ENCODE data around the gene FCHSD2.
A peak's percentile ranks its signal among the peaks of the same experiment; 100 is the strongest.
"Not testable (repeated sequence)": the region's sequence is repeated elsewhere in the genome, so short reads cannot be mapped to it uniquely, and the experiment has no call there.

Gene FCHSD2

DNA sequence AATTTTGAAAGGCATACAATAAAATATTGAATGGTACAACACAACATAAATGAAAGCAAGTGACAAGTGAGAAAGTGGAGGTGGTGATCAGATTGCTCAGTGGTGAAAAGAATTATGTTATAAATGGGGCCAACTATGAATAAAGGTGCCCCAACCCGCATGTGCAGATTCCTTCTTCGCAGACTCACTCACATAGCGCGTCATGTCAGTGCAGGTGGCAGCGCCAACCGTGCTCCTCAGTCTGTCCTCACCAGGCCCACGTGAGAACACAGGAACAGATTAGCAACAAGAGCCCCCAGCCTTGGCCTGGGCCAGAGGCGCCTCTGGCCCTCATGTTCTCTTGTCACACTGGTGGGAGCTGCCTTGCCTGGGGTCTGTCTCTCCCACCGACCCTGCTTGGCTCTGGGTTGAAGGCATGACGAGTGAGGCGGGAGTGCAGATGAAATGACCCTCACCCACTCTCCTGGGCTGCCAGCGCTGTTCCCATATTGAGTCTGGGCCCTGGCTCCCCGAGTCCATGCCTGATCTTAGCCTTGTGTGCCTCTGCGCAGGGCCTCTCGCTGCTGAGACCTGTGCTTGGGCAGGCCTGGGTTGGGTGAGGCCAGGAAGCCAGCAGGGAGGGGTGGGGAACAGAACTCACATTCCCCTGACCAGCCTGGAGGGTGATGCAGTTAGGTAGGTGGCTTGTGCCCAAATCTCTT, 321.5 kb downstream of the FCHSD2 start:
- DNase-seq (ENCODE audit: low spot score), result no peak

DNA sequence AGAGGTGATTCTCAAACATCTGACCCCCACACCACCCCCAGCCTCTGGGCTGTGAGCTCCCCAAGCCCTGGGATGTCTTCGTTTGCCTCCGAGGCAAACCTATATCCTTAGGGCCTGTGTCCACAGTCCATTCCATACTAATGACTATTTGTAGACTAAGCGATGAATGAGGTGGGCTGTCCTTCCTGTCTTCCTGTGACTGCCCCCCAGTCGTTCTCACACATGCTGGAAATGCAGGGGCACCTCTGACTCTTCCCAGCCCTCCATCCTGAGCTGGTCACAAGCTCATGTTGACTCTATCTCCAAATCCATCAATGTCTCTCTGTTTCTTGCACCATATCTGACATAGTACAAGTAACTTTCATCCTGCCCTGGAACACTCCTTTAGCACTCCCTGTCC, 323.1 kb downstream of the FCHSD2 start:
- DNase-seq (ENCODE audit: low spot score), result no peak

DNA sequence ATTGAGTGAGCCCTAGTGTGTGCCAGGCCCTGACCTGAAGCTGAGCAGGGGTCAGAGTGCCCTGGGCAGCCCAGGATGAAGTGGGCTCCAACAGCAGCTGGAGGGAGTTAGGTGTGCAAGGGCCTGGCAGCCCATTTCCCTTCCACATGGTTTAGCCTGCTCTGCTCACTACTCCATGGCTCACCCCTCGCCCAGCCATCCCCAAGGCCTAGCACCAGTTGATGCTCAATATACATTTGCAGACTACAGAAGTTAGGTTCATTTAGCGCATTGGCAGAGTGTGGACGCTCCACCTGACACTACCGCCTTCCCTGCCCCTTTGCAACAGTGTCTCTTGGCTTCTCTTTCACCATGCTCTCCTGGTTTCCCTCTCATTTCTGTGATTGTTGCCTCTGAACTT, 324.2 kb downstream of the FCHSD2 start:
- no peak for DNase-seq (ENCODE audit: low spot score)

DNA sequence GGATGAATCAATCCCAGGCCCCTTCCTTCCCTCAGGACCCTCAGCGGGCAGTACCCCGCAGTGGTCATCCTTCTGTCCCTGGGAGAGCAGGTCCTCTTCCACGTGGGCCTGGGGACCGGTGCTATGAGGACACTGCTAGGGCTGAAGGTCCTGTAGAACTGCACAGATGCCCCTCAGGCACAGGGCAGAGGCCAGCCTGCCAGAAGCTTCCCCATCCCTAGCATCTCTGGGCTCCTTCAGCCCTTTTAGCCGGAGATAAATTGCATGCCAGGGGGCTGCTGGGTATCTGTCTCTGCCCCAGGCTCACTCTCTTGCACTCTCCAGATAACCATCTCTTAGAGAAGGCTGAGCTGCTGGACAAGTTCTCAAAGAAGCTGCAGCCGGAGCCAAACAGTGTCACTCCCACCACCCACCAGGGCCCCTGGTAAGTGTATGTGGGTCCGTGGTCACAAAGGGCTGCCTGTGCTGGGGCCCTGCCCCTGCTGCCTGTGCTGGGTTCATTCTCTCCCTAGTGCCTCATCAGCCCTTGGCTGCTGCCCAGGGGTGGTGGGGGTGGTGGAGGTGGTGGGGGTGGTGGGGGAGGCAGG, 325.6 kb downstream of the FCHSD2 start:
- DNase-seq (ENCODE audit: low spot score), result no peak

DNA sequence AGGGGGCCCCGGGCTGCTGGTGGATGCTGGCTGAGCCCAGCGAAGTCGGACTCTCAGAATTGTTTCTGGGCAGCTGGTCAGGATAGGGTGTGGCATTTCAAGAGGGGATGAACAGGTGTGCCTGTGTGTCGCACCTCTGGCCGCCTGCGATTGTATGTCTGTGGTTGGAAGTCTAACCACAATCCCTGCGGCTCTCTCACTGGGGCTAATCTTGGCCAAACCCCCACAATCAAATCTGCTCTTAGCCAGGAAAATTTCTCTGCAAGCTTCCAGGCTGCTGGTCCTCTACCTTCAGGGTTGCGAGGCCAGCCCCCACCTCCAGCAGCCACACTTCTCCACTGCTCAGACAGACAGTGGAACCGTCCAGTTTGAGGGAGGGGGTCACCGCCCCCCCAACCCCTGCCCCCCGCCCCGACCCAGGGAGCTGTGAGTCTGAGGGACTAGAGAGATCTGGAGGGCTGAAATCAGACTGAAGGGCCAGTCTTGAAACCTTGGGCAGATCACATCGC, 327.0 kb downstream of the FCHSD2 start:
- no peak for DNase-seq (ENCODE audit: low spot score)

DNA sequence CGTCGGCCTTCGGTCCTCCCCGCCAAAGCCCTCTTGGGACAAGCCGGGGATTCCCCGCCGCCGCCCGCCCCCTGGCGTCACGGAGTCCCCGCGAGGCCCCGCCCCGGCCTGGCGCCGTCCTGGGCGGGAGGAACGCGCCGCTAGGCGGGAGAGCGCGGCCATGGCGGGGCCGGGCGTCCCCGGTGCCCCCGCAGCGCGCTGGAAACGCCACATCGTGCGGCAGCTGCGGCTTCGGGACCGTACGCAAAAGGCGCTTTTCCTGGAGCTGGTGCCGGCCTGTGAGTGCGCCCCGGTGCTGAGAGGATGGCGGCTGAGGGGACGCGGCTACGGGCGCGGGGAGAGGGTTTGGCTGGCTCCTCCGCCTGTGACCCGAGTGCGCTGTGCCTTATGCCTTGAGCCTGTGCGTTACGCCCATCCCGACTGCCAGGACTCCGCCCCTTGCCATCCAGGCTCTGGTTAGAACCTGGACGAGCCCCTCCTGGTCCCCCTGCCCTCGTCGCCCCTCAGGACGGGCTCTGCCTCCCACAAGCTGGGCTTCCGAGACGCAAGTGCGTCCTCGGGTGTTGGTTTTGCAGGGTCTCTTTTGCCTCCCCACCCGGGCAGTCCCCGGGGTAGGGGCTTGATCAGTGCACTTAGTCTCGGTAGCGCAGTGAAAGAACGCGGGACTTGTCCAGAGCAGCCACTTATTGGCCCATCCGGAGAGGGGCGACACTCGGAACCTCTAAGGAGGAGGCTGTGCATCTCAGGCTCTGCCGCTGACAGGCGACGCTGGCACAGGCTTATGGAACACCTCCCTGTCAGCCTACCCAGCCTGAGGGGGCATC, 327.6 kb downstream of the FCHSD2 start, which contains the start of gene ATG16L2:
ATG16L2 (plus strand) TSS at position 126 of the 824 bp plus-strand sequence; CDS start at position 161, 35 bp downstream.
- peak; percentile 87 for DNase-seq (ENCODE audit: low spot score)

DNA sequence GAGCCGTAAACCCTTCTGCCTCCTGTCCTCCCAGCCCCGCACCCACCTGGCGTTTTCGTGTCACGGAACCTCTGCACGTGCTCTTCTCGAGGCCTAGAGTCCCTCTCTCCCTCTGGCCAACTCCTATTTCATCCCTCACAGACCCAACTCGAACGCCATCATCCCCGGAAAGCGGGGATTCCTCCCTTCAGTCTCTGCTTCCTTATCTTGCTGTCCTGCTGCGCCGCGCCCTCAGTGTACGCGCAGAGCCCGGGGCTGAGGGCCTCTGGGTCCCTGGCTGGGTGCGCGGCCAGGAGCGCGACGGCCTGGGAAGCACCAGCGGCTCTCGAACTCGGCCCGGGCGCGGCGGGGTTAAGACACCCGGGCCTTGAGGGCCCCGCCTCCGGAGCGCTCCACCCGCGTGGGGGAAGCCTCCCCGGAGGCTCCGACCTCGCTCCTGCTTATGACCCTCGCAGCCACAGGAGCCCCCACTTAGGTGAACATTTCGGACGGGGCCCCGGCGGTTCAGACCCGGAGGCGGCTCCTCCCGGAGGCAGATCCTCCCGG, 328.3 kb downstream of the FCHSD2 start:
- no peak for DNase-seq (ENCODE audit: low spot score)

DNA sequence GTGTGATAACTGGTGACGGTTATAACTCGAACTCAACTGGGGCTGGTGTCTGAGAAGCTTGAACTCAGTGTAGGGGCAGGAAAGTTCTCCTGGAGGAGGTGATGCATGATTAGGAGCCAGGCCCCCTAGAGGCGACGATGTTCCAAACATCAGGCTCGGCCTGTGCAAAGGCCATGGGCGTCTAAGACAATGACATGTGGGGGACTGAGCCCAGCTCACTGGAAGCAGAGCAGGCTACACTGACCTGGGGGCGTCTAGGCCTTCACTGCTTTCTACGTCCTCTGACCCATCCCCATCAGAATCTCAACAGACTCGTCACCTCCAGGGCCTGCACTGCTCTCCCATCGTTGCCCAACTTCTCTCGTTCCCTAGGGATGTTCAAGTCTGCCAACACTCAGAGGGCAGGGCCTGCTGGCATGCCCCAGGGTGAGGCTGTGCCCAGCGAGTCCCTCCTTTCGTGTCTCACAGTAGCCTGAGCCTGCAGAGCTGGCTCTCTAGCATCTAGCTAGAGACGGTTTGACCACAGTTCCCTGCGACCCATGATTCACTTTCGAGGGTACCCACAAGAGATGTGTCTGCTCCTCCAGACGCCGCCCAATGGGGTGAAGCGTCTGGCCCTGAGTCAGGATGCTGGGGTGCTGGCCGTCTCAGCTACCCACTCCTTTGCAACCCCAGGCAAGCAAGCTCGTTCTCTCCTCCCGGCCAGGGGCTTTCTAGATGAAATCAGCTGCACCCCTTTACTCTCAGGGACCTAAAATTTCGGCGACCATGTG, 329.0 kb downstream of the FCHSD2 start:
- DNase-seq (ENCODE audit: low spot score), result peak; percentile 85

DNA sequence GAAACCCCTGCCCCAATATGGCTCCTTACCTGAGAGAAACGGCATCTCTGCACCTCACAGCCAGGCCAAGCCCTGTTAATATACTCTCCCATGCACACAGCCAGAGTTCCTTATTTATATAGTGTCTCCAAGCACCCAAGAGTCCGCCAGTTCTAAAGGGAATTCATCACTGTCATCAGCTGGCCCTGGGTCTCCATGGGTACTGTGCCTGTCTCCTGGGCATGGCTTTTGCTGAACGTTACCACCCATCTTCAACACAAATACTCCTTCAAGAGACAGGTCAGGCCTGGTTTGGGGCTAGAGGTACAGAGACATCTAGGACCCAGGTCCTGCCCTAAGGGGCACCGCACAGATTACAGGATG, 329.5 kb downstream of the FCHSD2 start:
- no peak for DNase-seq (ENCODE audit: low spot score)

DNA sequence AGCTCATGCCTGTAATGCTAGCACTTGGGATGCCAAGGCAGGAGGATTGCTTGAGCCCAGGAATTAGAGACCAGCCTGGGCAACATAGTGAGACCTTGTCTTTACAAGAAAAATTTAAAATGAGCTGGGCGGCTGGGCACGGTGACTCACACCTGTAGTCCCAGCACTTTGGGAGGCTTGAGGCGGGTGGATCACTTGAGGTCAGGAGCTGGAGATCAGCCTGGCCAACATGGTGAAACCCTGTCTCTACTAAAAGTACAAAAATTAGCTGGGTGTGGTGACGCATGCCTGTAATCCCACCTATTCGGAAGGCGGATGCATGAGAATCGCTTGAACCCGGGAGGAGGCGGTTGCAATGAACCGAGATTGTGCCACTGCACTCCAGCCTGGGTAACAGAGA, 330.4 kb downstream of the FCHSD2 start:
- DNase-seq (ENCODE audit: low spot score), result not testable (repeated sequence)

DNA sequence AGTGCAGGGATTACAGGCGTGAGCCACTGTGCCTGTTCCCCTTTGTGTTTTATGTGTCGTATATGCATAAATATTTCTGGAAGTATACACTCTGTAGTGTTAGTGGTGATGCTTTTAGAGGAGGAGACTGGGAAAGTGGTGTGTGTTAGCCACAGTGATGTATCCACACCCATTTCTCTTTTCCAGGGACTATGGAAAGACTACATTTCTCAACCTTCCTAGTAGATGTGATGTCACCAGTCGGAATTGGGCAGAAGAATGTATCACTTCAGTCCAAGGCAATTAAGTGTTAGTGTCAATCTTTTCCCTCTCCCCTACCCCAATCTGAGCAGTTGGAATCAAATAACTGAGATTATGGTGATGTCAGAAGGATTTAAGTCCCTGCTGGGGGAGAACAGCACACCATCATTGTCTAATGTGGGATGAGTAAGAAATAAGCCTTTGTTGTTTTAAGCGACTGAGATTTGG, 333.8 kb downstream of the FCHSD2 start:
- no peak for DNase-seq (ENCODE audit: low spot score)

DNA sequence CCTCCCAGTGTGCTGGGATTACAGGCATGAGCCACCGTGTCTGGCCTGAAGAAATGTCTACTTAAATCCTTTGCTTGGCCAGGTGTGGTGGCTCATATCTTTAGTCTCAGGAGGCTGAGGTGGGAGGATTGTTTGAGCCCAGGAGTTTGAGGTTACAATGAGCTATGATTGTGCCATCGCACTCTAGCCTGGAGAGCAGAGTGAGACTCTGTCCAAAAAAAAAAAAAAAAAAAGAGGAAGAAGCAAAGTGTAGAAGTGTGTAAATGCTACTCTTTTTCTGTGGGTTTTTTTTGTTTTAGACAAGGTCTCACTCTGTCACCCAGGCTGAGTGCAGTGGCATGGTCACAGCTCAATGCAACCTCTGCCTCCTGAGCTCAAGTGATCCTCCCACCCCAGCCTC, 334.3 kb downstream of the FCHSD2 start:
- no peak for DNase-seq (ENCODE audit: low spot score)

DNA sequence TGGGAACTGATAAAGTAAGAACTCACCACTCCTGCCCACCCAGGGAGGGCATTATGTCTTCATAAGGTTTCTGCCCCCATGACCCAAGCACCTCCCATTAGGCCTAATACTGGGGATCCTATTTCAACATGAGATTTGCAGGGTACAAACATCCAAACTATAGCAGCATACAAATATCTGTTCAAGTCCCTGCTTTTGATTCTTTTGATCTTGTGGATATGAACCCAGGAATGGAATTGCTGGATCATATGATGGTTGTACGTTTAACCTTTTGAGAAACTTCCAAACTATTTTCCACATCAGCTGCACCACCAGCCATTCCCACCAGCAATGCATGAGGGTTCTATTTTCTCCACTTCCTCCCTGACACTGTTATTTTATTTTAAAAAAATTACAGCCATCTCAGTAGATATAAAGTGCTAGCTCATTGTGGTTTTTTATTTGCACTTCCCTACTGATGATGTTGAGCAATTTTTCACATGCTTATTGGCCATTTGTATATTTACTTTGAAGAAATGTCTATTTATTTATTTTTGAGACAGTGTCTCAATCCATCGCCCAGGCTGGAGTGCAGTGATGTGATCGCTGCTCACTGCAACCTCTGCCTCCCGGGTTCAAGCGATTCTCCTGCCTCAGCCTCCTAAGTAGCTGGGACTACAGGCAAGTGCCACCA, 335.0 kb downstream of the FCHSD2 start:
- DNase-seq (ENCODE audit: low spot score), result no peak

DNA sequence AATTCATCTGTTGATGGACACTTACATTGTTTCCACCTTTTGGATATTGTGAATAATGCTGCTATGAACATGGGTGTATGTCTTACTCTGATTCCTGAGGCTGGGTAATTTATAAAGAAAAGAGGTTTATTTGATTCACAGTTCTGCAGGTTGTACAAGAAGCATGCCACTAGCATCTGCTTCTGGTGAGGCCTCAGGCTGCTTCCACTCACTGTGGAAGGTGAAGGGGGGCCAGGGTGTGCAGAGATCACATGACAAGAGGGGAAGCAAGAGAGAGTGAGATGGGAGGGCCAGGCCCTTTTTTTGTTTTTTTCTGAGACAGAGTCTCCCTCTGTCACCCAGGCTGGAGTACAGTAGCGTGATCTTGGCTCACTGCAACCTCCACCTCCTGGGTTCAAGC, 335.7 kb downstream of the FCHSD2 start:
- not testable (repeated sequence) for DNase-seq (ENCODE audit: low spot score)

DNA sequence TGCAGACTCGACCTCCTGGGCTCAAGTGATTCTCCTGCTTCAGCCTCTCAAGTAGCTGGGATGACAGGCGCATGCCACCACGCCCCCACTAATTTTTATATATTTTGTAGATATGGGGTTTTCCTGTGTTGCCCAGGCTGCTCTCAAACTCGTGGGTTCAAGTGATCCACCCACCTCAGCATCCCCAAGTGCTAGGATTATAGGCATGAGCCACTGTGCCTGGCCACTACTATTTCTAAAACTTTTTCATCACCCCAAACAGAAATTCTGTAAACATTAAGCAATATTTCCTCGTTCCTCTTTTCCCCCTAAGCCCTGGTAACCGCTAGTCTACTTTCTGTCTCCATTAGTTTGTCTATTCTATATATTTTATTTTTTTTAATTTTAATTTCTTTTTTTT, 336.9 kb downstream of the FCHSD2 start:
- no peak for DNase-seq (ENCODE audit: low spot score)

DNA sequence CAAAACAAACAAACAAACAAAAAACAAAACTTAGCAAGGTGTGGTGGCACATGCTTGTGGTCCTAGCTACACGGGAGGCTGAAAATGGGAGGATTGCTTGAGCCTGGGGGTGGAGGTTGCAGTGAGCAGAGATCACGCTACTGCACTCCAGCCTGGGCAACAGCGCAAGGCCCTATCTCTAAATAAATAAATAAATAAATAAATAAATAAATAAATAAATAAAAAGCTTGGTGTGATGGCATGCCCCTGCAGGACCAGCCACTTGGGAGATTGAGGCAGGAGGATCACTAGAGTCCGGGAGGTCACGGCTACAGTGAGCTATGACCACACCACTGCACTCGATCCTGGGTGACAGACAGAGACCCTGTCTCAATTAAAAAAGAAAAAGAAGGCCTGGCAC, 339.3 kb downstream of the FCHSD2 start:
- DNase-seq (ENCODE audit: low spot score), result no peak

DNA sequence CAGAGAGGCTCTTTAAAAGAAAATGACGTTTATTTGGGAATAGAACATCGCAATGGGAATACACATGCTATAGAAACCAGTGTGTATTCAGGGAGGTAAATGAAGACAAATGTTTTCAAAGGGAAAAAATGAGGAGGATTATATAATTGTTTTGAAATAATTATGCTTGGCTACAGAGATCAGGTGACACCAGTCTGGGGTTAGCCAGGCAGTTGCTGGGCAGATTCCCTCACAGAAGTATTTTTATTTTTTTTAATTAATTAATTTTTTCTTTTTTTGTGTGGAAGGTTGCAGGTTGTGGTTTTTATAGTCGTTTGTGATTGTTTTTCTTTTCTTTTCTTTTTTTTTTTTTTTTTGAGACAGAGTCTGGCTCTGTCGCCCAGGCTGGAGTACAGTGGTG, 342.7 kb downstream of the FCHSD2 start:
- no peak for DNase-seq (ENCODE audit: low spot score)

DNA sequence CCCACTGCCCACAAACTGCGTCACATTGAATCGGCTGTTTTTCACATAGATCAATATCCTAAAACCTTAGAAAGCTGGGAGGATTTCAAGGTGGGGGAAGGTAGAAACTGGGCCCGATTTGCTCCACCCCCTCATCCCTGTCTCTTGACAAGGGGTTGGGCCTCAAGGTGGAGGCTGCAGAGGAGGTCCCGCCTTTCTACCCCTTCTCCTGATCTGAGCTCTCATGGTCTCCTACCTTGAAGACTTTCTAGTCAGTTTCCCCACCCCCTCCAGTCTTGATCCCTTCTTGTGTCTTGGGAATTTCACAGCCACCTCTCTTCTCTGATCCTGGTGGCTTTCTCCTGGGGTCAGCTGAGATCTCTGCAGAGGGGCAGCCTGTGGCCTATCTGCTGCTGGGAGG, 343.8 kb downstream of the FCHSD2 start:
- DNase-seq (ENCODE audit: low spot score), result no peak

DNA sequence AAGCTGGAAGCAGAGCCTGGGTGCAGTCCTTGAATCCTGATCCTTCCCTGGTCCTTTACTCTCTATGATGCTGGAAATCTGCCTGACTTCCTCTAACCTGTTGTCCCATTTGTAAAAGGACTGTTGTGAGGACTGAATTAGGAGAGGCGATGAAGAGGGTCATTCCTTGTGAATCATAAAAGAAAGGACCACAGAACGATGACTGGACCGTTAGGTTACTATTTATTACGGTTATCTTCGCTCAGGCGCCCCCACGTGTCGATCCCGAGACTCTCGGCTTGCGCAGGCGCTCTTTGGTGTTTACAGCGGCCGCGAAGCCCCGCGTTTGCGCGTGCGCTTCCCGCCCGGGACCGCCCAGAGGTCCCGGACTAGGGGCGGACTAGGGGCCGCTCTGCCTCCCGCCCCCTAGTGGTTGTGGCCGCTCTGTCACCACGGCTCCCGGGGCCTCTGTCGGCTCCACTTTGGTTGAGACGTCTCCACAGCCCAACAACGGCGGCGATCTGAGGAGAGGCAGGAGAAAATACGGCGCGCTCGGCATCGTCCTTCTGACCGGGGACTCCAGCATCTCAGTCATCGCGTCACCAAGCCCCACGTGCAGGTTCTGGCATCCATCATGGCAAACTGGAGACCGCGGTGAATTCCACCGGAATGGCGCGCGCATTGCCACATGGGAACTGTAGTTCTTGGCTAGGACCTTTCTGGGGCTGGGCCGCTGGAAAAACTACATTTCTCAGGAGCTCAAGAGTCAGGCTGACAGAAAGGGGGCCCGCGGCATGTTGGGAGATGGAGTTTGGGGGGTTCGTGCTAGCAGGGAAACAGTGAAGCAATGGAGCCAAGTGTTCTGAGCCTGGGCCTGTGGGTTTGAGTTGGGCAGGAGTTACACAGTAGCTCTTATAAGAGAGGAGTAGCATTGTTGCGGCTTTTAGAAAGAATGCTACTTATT, 348.4 kb downstream of the FCHSD2 start, which contains the start of gene STARD10:
STARD10 (minus strand) TSS at position 623 of the 943 bp plus-strand sequence. CDS start 12,866 bp downstream, outside the sequence.
- DNase-seq (ENCODE audit: low spot score), result peak; percentile 96

DNA sequence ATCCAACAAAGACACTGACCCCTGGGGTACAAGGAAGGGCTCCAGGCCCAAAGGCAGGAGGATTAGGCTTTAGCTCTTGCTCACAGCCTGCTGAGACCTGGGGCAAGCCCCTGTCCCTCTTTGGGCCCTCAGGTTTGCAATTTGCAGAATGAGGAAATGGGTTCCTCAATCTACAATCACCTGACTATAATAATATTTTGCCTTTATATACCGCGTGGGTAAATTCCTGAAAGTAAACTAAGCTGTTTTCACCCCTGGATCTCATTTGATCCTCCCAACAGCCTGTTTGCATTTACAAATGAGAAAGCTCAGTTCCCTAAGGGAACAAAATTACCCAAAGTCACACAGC, 349.1 kb downstream of the FCHSD2 start:
- DNase-seq (ENCODE audit: low spot score), result no peak
